H1 (cell line): ENCODE measurements around the gene CLN6. TPM values are rescaled to one million over a fixed set of nuclear protein-coding genes. Genes with fewer than 3 reads are reported as not detected.

Experiments used
- CTCF ChIA-PET: fragments of 300-600 bp; sonication (Branson Sonifier 250); formaldehyde crosslinking; loops from one replicate; lab custom pipeline; 2021; ENCODE audit not compliant: partially characterized antibody; lab: Charles Lee
- POLR2A ChIA-PET: fragments of 300-600 bp; sonication (Branson Sonifier 250); formaldehyde crosslinking; loops from one replicate; lab custom pipeline; 2021; ENCODE audit warnings: inconsistent platforms; ENCODE audit not compliant: partially characterized antibody; lab: Charles Lee
- DNase-seq, 2 experiments: peaks; one replicate each; pipeline versions ENCODE4 v3.0.0 to v3.0.0-alpha.2; 2010 to 2022; ENCODE audit warnings: low spot score in 2 of 2, low read depth in 1 of 2, mixed read lengths in 1 of 2
- FAIRE-seq: peaks from 2 replicates; lab custom pipeline; 2011; peaks lifted over from hg19 to GRCh38; lab: Jason Lieb, UNC
- H2AFZ ChIP-seq: 2 replicates; pipeline ENCODE4 v1.8.1; 2012; ENCODE audit warnings: low read length, inconsistent platforms
- H2AK5ac ChIP-seq: 2 replicates; pipeline ENCODE4 v1.6.1; 2013; ENCODE audit warnings: low read depth, low read length
- H2BK120ac ChIP-seq: replicated peaks from 2 replicates; pipeline ENCODE3; 2013; ENCODE audit warnings: low read depth, low read length, inconsistent platforms
- H2BK12ac ChIP-seq: 2 replicates; pipeline ENCODE4 v1.6.1; 2013; ENCODE audit warnings: low read depth, low read length
- H2BK15ac ChIP-seq: 2 replicates; pipeline ENCODE4 v1.6.1; 2013; ENCODE audit warnings: low read length
- H2BK20ac ChIP-seq: 2 replicates; pipeline ENCODE4 v1.6.1; 2013; ENCODE audit warnings: low read length
- H2BK5ac ChIP-seq: 2 replicates; pipeline ENCODE4 v1.6.1; 2013; ENCODE audit warnings: low read depth, low read length
- H3K14ac ChIP-seq: 2 replicates; pipeline ENCODE4 v1.6.1; 2013; ENCODE audit warnings: inconsistent platforms; ENCODE audit not compliant: insufficient read length
- H3K18ac ChIP-seq: 2 replicates; pipeline ENCODE4 v1.6.1; 2013; ENCODE audit warnings: low read length; ENCODE audit errors: extremely low read depth
- H3K23ac ChIP-seq: 2 replicates; pipeline ENCODE4 v1.6.1; 2013; ENCODE audit warnings: inconsistent platforms; ENCODE audit not compliant: insufficient read length
- H3K23me2 ChIP-seq: 2 replicates; pipeline ENCODE4 v1.6.1; 2013; ENCODE audit warnings: low read depth, low read length
- H3K27ac ChIP-seq: 2 replicates; pipeline ENCODE4 v1.6.1; 2011; ENCODE audit warnings: low read depth, low read length, inconsistent platforms
- H3K27me3 ChIP-seq, 4 experiments: replicated peaks in 1 of 4; 1 replicate in 1 of 4; 2 replicates in 3 of 4; pipeline versions ENCODE4 v1.6.1 to v1.8.1; 2011 to 2013; ENCODE audit warnings: low read length in 3 of 4, mild to moderate bottlenecking in 3 of 4, inconsistent platforms in 2 of 4, mixed read lengths in 2 of 4, moderate library complexity in 1 of 4; ENCODE audit not compliant: control insufficient read depth in 3 of 4, insufficient read depth in 3 of 4; ENCODE audit errors: extremely low read depth in 1 of 4
- H3K36me3 ChIP-seq, 4 experiments: 2 replicates each; pipeline versions ENCODE4 v1.6.1 to v1.8.1; 2011 to 2013; ENCODE audit warnings: mild to moderate bottlenecking in 4 of 4, low read length in 3 of 4, moderate library complexity in 2 of 4, control low read depth in 1 of 4, inconsistent platforms in 1 of 4; ENCODE audit not compliant: insufficient read depth in 4 of 4, control insufficient read depth in 2 of 4
- H3K4ac ChIP-seq: replicated peaks from 2 replicates; pipeline ENCODE3; 2013; ENCODE audit warnings: low read length, low read depth, mixed read lengths, inconsistent platforms; ENCODE audit not compliant: insufficient read length
- H3K4me1 ChIP-seq, 4 experiments: replicated peaks in 1 of 4; 1 replicate in 1 of 4; 2 replicates in 3 of 4; pipeline versions ENCODE4 v1.6.1 to v1.8.1; 2011 to 2013; ENCODE audit warnings: low read length in 3 of 4, inconsistent platforms in 2 of 4, mixed read lengths in 1 of 4; ENCODE audit not compliant: insufficient read depth in 4 of 4, control insufficient read depth in 3 of 4
- H3K4me2 ChIP-seq, 2 experiments: 2 replicates each; pipeline versions ENCODE4 v1.6.1 to v1.8.1; 2011 to 2013; ENCODE audit warnings: low read depth in 2 of 2, low read length in 2 of 2, control low read depth in 1 of 2, inconsistent platforms in 1 of 2, mild to moderate bottlenecking in 1 of 2; ENCODE audit not compliant: insufficient read depth in 1 of 2
- H3K4me3 ChIP-seq, 4 experiments: fragments of 200-600, 300-600 bp in 1 of 4; sonication (generic), shearing (Covaris generic), sonication (Bioruptor Twin) in 1 of 4; 2 replicates each; pipeline versions ENCODE4 v1.5.1 to v1.8.1; 2011 to 2016; ENCODE audit warnings: low read length in 4 of 4, low read depth in 3 of 4, control low read depth in 2 of 4, inconsistent platforms in 2 of 4, mild to moderate bottlenecking in 2 of 4, mixed read lengths in 1 of 4, moderate library complexity in 1 of 4; ENCODE audit not compliant: insufficient read depth in 2 of 4; ENCODE audit errors: extremely low read depth in 1 of 4
- H3K56ac ChIP-seq: replicated peaks from 2 replicates; pipeline ENCODE3; 2013; ENCODE audit warnings: low read depth, mild to moderate bottlenecking, mixed read lengths, low read length, inconsistent platforms; ENCODE audit not compliant: insufficient read length
- H3K79me1 ChIP-seq: 2 replicates; pipeline ENCODE4 v1.6.1; 2013; ENCODE audit warnings: low read depth, low read length, control low read depth
- H3K79me2 ChIP-seq, 2 experiments: 2 replicates each; pipeline versions ENCODE4 v1.6.1 to v1.8.1; 2012 to 2013; ENCODE audit warnings: low read length in 2 of 2, mild to moderate bottlenecking in 2 of 2, inconsistent platforms in 1 of 2; ENCODE audit not compliant: insufficient read depth in 2 of 2, control insufficient read depth in 1 of 2
- H3K9ac ChIP-seq, 4 experiments: replicated peaks in 1 of 4; 1 replicate in 1 of 4; 2 replicates in 3 of 4; pipeline versions ENCODE4 v1.6.1 to v1.8.1; 2011 to 2013; ENCODE audit warnings: low read depth in 3 of 4, low read length in 3 of 4, control low read depth in 2 of 4, mild to moderate bottlenecking in 2 of 4, moderate library complexity in 2 of 4, inconsistent platforms in 1 of 4; ENCODE audit errors: extremely low read depth in 1 of 4
- H3K9me3 ChIP-seq, 2 experiments: 2 replicates each; pipeline versions ENCODE4 v1.6.1 to v1.8.1; 2012 to 2013; ENCODE audit warnings: mild to moderate bottlenecking in 2 of 2, moderate library complexity in 2 of 2, control low read depth in 1 of 2, inconsistent platforms in 1 of 2, low read depth in 1 of 2, low read length in 1 of 2, mixed read lengths in 1 of 2; ENCODE audit not compliant: insufficient read depth in 2 of 2
- H4K20me1 ChIP-seq, 2 experiments: replicated peaks in 1 of 2; 2 replicates each; pipeline versions ENCODE3 to v1.8.1; 2011 to 2013; ENCODE audit warnings: inconsistent platforms in 2 of 2, low read length in 2 of 2, mild to moderate bottlenecking in 1 of 2; ENCODE audit not compliant: insufficient read depth in 2 of 2, control insufficient read depth in 1 of 2
- H4K5ac ChIP-seq: 2 replicates; pipeline ENCODE4 v1.6.1; 2013; ENCODE audit warnings: low read length, low read depth, mixed read lengths, inconsistent platforms; ENCODE audit not compliant: insufficient read length
- H4K8ac ChIP-seq: 2 replicates; pipeline ENCODE4 v1.8.0; 2013; ENCODE audit warnings: mild to moderate bottlenecking, moderate library complexity, low read length, inconsistent platforms; ENCODE audit not compliant: insufficient read depth; ENCODE audit errors: extremely low read depth
- H4K91ac ChIP-seq: replicated peaks from 2 replicates; pipeline ENCODE3; 2013; ENCODE audit warnings: low read length, mixed read lengths, inconsistent platforms; ENCODE audit not compliant: insufficient read length
- CBX8 ChIP-seq: fragments of 300-800, 300-1000 bp; sonication (generic); IDR thresholded peaks from 2 replicates; pipeline ENCODE4 v1.7.1; 2016; ENCODE audit warnings: low read depth, low read length, borderline replicate concordance
- KDM5A ChIP-seq: fragments of 200-600 bp; IDR thresholded peaks from 2 replicates; pipeline ENCODE4 v1.7.1; 2012; ENCODE audit warnings: mild to moderate bottlenecking, low read length, inconsistent platforms, mixed read lengths
- MAFK ChIP-seq: IDR thresholded peaks from 2 replicates; pipeline ENCODE4 v1.6.1; 2012; ENCODE audit warnings: low read depth, mild to moderate bottlenecking, improper control_type of control experiment, low read length
- NANOG ChIP-seq: IDR thresholded peaks from 2 replicates; pipeline ENCODE4 v1.6.1; 2011; ENCODE audit warnings: low read length, low read depth, mild to moderate bottlenecking, inconsistent platforms; ENCODE audit not compliant: insufficient read depth, poor library complexity, severe bottlenecking
- POLR2A ChIP-seq, 2 experiments: IDR thresholded peaks; 1 replicate in 1 of 2; 2 replicates in 1 of 2; pipeline ENCODE4 v1.6.1; 2011; ENCODE audit warnings: low read depth in 2 of 2, low read length in 2 of 2, mild to moderate bottlenecking in 2 of 2; ENCODE audit errors: control extremely low read depth in 1 of 2
- SP1 ChIP-seq: IDR thresholded peaks from 2 replicates; pipeline ENCODE4 v1.6.1; 2011; ENCODE audit warnings: low read depth, low read length
- SUZ12 ChIP-seq: fragments of 200-600 bp; sonication (generic); IDR thresholded peaks from 2 replicates; pipeline ENCODE4 v1.6.1; 2012; ENCODE audit warnings: mild to moderate bottlenecking, inconsistent platforms, low read length, moderate library complexity, mixed read lengths
- TBP ChIP-seq: IDR thresholded peaks from 2 replicates; pipeline ENCODE4 v1.6.1; 2011; ENCODE audit warnings: low read depth, low read length, improper control_type of control experiment
- WGBS, 2 experiments: shearing (Covaris generic) in 1 of 2; methylation state at CpG; one replicate each; pipeline versions ENCODE4 v1.1.6 to v1.1.7; 2013 to 2015; ENCODE audit warnings: low lambda C conversion rate in 2 of 2, mixed read lengths in 2 of 2, inconsistent platforms in 1 of 2, low coverage in 1 of 2, missing lambda C conversion rate in 1 of 2; ENCODE audit not compliant: insufficient replicate concordance in 2 of 2, insufficient coverage in 1 of 2, insufficient read length in 1 of 2; ENCODE audit errors: extremely low coverage in 1 of 2, missing lambda C conversion rate in 1 of 2; 5-methylcytosine and 5-hydroxymethylcytosine counted together
- polyA plus RNA-seq, 7 experiments: library from polyadenylated mRNA; depleted of rRNA in 3 of 7; stranded (reverse) in 5 of 7; unstranded in 2 of 7; fragments of >200 nt in 5 of 7; fragments of 200-250 nt in 2 of 7; gene quantifications; 1 replicate in 5 of 7; 2 replicates in 1 of 7; 4 replicates in 1 of 7; pipeline versions ENCODE4 v1.2.1 to v1.2.3, GENCODE V29; 2011 to 2013; ENCODE audit warnings: missing spikeins in 2 of 7, mixed read lengths in 2 of 7
- total RNA-seq: library from RNA; stranded (reverse); fragmentation: NEBNext Ultra II Directional; extraction: Animal tissue kit (Norgen Biotek cat#: 25700); gene quantifications from 2 replicates; pipeline ENCODE4 v1.2.1, GENCODE V29; 2021
- TF ChIP-seq, protein P1 (sequence below): IDR thresholded peaks from 2 replicates; pipeline ENCODE4 v1.6.1; 2011; ENCODE audit warnings: low read depth, mild to moderate bottlenecking, low read length; ENCODE audit not compliant: insufficient read depth
- TF ChIP-seq, protein P2 (sequence below), 3 experiments: IDR thresholded peaks; 1 replicate in 2 of 3; 2 replicates in 1 of 3; pipeline versions ENCODE4 v1.5.1 to v1.6.1; 2011; ENCODE audit warnings: low read length in 3 of 3, mild to moderate bottlenecking in 3 of 3, inconsistent platforms in 2 of 3, low read depth in 1 of 3, moderate library complexity in 1 of 3; ENCODE audit not compliant: insufficient read depth in 1 of 3; ENCODE audit errors: control extremely low read depth in 1 of 3
- TF ChIP-seq, protein P3 (sequence below): IDR thresholded peaks from 2 replicates; pipeline ENCODE4 v1.6.1; 2012; ENCODE audit warnings: inconsistent platforms

CLN6 gene
- total and polyA plus RNA-seq, 2 of the 8 experiments (the other 6 are each of a cell fraction or from before 2014, with no cell fraction given), result 60.0 to 137 TPM

DNA sequence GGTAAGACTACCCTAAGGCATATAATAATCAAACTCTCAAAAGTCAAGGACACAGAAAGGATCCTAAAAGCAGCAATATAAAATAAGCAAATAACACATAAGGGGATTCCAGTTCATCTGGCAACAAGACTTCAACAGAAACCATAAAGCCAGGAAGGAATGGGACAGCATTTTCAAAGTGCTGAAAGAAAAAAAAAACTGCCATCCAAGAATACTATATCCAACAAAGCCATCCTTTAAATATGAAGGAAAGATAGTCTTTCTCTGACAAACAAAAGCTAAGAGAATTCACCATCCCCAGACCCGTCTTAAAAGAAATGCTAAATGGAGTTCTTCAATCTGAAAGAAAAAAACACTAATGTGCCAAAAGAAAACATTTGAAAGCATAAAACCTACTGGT is 14.7 kb upstream of the CLN6 start:
- Histone ChIP-seq H4K91ac (no peak overlapping the region), H3K27me3 (no peaks in the 10 kb centered on the region), H2BK5ac (no peak overlapping the region), H3K9ac (no peak overlapping the region), H3K23ac (no peak overlapping the region), H3K14ac (no peak overlapping the region), H4K5ac (no peak overlapping the region), H3K79me2 (no peaks in the 10 kb centered on the region), H2BK120ac (no peak overlapping the region), H3K27ac (no peak overlapping the region), H3K79me1 (no peaks in the 10 kb centered on the region), H2BK12ac (no peak overlapping the region), H4K8ac (no peak overlapping the region), H3K4me2 (no peak overlapping the region), H4K20me1 (no peaks in the 10 kb centered on the region), H2AFZ (no peak overlapping the region), H3K56ac (no peak overlapping the region), H2BK15ac (no peak overlapping the region), H3K4ac (no peak overlapping the region), H3K9me3 (peaks cover 0 to 9% of the 10 kb centered on the region in 2 experiments; a peak in 1 of 4 replicates), H3K36me3 (no peaks in the 10 kb centered on the region), H3K4me3 (no peak overlapping the region), H2BK20ac (no peak overlapping the region), H2AK5ac (no peak overlapping the region), H3K23me2 (no peaks in the 10 kb centered on the region), H3K4me1 (peaks cover 0 to 5% (median 0%) of the 10 kb centered on the region in 4 experiments; a peak in 1 of 7 replicates), H3K18ac (no peak overlapping the region)
- FAIRE-seq, result no peak
- DNase-seq, result no peak
- POLR2A ChIA-PET, result interaction anchor here (0.6 kb wide), 1 partner anchor 1195 kb away, joined by 4 read pairs; no protein-coding TSS in a partner anchor
- 93% methylated on average over 1 of the region's 1 CpG; no CpG with 5 or more reads in 1 of the 2 experiments for WGBS, 2 experiments
- CTCF ChIA-PET, result interaction anchor here (1.2 to 2.6 kb wide), 2 partner anchors 9 to 15 kb away, joined by 3 to 13 read pairs; no protein-coding TSS in a partner anchor
- TF ChIP-seq, protein P1, sequence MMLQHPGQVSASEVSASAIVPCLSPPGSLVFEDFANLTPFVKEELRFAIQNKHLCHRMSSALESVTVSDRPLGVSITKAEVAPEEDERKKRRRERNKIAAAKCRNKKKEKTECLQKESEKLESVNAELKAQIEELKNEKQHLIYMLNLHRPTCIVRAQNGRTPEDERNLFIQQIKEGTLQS, result no peak
- TF ChIP-seq, protein P2, sequence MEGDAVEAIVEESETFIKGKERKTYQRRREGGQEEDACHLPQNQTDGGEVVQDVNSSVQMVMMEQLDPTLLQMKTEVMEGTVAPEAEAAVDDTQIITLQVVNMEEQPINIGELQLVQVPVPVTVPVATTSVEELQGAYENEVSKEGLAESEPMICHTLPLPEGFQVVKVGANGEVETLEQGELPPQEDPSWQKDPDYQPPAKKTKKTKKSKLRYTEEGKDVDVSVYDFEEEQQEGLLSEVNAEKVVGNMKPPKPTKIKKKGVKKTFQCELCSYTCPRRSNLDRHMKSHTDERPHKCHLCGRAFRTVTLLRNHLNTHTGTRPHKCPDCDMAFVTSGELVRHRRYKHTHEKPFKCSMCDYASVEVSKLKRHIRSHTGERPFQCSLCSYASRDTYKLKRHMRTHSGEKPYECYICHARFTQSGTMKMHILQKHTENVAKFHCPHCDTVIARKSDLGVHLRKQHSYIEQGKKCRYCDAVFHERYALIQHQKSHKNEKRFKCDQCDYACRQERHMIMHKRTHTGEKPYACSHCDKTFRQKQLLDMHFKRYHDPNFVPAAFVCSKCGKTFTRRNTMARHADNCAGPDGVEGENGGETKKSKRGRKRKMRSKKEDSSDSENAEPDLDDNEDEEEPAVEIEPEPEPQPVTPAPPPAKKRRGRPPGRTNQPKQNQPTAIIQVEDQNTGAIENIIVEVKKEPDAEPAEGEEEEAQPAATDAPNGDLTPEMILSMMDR (IDR thresholded peaks at IDR 0.05; ENCODE audit: control extremely low read depth in 1 of 3, insufficient read depth in 1 of 3, low read depth in 1 of 3, low read length in 3 of 3), result no peak
- TF ChIP-seq POLR2A (IDR thresholded peaks at IDR 0.05; ENCODE audit: control extremely low read depth in 1 of 2, low read depth in 2 of 2, low read length in 2 of 2) (no peak), NANOG (no peak), KDM5A (no peak), MAFK (no peak), CBX8 (no peak), SP1 (no peak), TBP (no peak), SUZ12 (no peak)
- TF ChIP-seq, protein P3, sequence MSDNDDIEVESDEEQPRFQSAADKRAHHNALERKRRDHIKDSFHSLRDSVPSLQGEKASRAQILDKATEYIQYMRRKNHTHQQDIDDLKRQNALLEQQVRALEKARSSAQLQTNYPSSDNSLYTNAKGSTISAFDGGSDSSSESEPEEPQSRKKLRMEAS, result no peak
